Measurements from ENCODE around the gene FHIT. TPM values are rescaled to one million over a fixed set of nuclear protein-coding genes. Genes with fewer than 3 reads are reported as not detected.

Gene FHIT
- total RNA-seq, 4 donors from 2014 or later = 3.2 to 10.9 (median 6.4) TPM

DNA sequence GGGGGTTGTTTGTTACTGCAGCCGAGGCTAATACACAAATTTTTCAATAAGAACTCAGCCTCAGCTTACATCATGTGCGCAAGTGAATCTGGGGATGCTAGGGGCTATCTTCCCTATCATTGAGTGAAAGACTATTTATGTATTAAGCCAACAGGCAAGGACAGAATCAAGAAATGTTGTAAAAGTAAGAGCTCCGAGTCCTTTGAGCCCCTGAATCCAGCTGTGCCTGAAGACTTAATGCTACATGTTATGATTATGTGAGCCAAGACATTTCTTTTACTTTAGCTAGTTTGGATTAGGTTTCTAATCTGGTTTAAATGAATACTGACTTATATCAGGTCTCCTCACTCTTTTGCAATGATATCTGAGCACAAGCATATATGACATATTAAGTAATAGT, 1418.5 kb downstream of the FHIT start:
- no peak for ATAC-seq (ENCODE audit: low FRiP score)
- no peak for TF ChIP-seq CTCF (IDR thresholded peaks at IDR 0.05)
- DNase-seq (ENCODE audit: low spot score) = no peak

DNA sequence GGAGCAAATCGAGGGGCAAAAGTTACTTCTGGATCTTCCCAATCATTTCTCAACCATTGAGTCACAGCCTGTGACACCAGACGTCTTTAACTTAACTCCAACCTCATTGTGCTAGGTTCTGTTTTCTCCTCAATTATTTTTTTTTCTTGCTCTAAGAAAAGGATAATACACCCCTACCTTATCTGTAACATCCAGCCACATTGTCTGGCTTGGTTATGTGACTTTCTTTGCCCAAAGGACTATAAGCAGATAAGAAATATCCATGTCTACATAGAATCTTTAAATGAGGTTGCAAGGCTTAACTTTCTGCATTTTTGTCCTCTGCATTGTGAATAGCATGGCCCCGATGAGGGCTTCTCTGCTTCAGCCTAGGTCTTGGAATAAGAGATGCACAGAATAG, 1419.0 kb downstream of the FHIT start:
- no peak for DNase-seq (ENCODE audit: low spot score)
- ATAC-seq (ENCODE audit: low FRiP score) = no peak
- no peak for TF ChIP-seq CTCF (IDR thresholded peaks at IDR 0.05)

GRCh38 chr3:59831394-59831793, 1419.9 kb downstream of the FHIT start:
- TF ChIP-seq CTCF (IDR thresholded peaks at IDR 0.05) = no peak
- DNase-seq (ENCODE audit: low spot score) (no peak), ATAC-seq (ENCODE audit: low FRiP score) (no peak)

DNA sequence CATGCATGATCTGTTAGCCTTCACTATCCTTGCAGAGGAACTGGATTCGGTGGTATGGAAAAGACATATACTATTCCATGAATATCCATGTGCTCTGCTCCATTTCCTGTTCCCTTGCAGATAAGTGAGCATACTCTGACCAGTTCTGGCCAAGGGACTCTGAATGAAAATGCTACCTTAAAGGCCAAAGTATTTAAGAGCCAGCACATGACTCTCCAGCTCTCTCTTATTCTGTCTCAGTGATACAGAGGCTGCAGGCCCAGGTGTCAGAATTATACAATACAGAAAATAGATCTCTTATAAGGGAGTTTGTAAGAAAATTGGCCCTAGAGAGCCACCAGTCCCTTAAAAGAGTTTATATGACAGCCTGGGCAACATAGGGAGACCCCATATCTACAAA, 1421.7 kb downstream of the FHIT start:
- DNase-seq (ENCODE audit: low spot score) = no peak

DNA sequence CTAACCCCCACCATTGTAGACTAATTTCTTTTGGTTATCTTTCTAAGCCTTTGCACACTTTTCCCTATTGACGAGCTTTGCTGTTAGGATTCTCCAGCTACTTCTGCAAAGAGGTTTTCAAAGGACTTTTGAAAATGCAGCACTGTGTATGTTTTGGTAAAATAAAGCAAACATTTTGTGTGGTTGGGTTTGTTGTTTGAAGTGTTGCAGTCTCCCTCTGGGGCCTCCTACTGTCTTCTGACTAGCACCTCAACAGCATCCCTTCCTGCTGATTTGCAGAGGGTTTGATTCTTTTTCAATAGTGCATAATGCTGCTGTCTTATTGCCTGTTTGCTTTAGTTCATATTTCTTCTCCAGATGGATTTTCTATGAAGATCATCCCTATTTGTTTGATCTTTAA, 1426.4 kb downstream of the FHIT start:
- DNase-seq (ENCODE audit: low spot score) = no peak
- no peak for ATAC-seq (ENCODE audit: low FRiP score)
- TF ChIP-seq CTCF (IDR thresholded peaks at IDR 0.05) = no peak

More for the DNA sequence above, 1421.7 kb downstream of the FHIT start:
- no peak for TF ChIP-seq CTCF (IDR thresholded peaks at IDR 0.05)
- ATAC-seq (ENCODE audit: low FRiP score) = no peak

DNA sequence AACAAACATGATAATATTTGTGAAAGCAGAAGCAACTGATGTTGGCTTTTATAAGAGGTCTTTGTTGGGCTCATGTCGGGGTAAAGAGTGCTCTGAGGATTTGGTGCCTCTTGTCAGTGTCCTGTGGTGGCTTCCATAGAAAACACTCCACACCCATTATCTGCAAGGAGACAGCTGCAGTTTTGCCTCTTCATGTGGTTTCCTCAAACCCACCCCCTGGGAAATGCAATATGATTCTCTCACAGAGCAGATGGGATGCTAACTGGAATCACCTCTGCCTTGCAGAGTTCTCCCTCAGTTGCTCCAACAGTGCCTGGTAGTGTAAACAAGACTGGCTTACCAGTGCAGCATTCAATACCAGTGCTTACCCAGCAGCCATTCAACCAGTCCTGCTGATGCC, 1430.0 kb downstream of the FHIT start:
- no peak for TF ChIP-seq CTCF (IDR thresholded peaks at IDR 0.05)
- DNase-seq (ENCODE audit: low spot score) (no peak), ATAC-seq (ENCODE audit: low FRiP score) (no peak)

GRCh38 chr3:59820352-59820934, 1430.8 kb downstream of the FHIT start:
- no peak for DNase-seq (ENCODE audit: low spot score)
- no peak for ATAC-seq (ENCODE audit: low FRiP score)
- TF ChIP-seq CTCF (IDR thresholded peaks at IDR 0.05) = no peak

Measured in omental fat pad (tissue), 4 donors.